Activated CD8-positive, alpha-beta memory T cell treated with anti-CD3 and anti-CD28 coated beads for 24 hours (primary cell): ENCODE data around the gene FXYD6.

Source experiments
- DNase-seq: peaks from one replicate; pipeline ENCODE4 v3.0.0-alpha.2; 2020

The FXYD6 gene

DNA sequence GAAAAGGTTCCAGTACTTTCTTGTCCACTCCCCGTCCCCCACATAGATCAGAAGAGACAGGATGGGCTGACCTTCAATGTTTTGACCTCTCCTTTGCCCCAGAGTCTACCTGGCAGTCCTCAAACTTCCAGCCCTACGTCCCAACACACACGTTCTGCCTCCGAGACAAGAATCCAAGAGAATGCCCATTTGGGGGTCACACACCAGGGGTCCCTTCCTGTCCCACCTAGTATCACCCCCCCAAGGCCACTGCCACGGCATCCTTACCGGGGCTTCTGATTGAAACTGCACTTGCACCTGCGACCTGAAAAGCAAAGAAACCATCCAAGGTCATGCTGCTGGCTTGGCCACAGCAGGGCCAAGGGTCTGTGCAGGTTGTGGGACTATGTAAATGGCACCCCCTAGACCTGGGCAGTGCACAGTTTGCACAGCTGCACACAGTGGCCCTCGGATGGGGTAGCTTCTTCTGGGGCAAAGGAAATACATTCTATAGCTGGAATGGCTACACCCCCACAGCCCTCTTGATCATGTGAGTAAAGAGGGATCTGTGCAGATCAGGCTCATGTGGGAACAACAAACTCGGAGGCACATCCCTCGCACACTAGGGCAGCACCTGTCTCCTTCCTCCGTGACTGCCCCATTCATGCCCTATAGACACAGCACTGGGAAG is 35.4 kb downstream of the FXYD6 start:
- DNase-seq, result peak; percentile 46

- peak; percentile 52 for DNase-seq
Measured at GRCh38 chr11:117839936-117840813, 36.3 kb downstream of the FXYD6 start.

- DNase-seq, result peak; percentile 47
Measured at GRCh38 chr11:117839380-117839881, 37.0 kb downstream of the FXYD6 start.

DNA sequence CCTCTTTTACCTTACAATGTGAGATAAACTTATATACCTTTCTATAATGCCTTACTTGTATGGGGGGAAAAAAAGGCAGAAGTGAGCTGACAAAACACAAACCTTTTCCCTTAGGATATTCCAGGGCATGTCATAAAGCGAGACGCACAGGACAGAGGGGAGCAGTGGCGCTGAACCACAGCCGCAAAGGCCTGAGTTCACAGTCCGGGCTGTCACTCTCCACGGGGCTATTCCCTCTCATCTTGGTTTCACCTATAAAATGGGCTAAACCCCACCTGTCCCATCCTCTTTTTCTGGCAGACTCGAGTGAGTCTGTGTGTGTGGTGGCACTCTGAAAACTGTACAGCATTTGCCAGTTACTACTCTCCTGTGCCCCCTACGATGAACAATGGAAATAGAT is 37.6 kb downstream of the FXYD6 start:
- peak; percentile 48 for DNase-seq

- DNase-seq, result no peak
Measured at GRCh38 chr11:117837791-117838190, 38.7 kb downstream of the FXYD6 start.

DNA sequence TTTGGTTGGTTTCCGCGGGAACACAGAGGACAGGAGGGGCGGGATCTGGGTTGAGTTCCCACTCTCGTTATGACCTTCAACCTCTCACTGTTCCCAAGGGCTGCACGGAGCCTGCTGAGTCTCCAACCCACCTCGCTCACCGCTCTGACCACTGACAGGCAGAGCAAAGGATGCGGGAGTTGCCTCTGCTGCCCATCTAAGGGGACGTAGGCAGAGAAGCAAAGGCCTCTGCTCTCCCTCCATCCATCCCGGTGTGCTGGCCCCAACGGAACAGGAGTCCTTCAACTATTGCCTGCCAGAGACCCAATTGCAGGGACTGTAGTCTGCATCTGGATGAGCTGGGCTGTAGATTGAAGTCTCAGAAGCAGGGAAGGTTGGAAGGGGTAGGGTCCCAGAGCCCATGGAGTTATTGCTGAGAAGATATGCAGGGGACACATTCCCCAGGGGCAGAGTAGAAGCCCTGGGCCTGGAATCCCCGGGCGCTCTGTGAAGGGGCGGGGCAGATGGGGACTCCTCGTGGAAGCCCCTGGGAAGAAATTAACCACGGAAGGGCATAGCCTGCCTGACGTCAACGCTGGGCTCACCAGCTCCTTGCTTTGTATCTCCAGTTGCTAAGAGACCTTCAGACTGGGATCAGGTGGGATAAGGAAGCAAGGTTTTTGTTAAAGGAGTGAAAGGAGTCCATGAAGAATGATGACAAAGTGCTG is 39.2 kb downstream of the FXYD6 start:
- DNase-seq, result peak; percentile 49

GRCh38 chr11:117836077-117836960 is 40.1 kb downstream of the FXYD6 start:
- peak; percentile 44 for DNase-seq

GRCh38 chr11:117835576-117835975 is 40.9 kb downstream of the FXYD6 start:
- DNase-seq, result peak; percentile 51

GRCh38 chr11:117834838-117835443 is 41.5 kb downstream of the FXYD6 start:
- DNase-seq, result peak; percentile 28

DNA sequence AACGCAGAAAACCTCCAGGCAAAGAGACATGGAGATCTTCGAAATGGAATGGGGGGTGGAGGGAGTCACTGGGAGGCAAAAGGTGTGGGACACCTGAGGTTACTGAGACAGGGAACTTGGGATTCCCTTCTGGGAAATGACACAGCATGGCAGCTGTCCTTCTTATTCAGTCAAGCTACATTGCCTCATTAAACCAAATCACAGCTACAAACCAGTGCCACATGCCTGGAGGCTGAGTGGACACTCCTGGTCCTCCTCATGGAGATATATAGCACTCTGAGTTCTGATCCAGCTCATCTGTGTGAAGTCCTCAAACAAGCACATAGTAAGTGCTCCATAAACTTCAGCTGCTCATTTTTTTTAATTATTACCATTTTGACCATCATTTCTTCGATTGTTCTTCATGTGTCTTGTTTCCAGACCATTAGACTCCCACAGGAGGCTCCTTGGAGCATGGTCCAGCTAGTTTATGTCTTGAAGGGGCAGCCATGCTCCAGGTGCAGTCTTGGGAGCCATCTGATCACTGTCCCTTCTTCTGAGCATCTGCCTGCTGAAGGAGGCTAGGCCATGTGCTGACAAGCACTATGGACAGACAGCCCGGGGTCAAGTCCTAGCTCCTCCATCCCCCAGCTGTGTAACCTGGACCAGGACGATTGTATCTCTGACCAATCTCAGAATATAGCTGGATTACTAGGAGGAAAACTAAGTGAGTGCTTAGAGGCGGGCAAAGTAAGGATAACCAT is 42.2 kb downstream of the FXYD6 start:
- peak; percentile 32 for DNase-seq

DNA sequence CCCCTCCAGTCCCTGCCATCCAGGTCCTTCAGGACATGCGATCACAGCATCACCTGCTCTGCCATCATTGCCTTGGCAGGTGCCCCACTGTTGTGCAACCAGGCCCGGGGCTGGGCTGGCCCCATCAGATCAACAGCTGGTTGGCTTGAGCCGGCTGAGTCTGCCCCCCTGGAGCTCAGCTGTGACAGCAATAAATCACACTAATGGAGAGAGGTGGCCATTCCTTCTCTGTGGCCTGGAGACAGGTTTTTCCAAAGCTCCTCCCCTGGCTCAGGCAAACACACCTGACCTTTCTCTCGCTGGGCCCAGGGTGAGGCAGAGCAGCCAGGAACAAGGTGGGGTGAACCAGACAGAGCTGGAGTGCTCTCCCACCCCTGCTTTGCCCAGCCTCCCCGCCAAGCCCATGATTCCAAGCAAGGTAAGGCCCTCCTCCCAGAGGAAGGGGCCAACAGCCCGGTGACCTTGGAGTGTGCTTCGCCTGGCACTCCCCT is 43.0 kb downstream of the FXYD6 start:
- DNase-seq, result peak; percentile 54

- DNase-seq, result peak; percentile 51
Measured at GRCh38 chr11:117832511-117832910, 43.9 kb downstream of the FXYD6 start.

GRCh38 chr11:117831661-117832415 is 44.6 kb downstream of the FXYD6 start:
- DNase-seq, result peak; percentile 55

DNA sequence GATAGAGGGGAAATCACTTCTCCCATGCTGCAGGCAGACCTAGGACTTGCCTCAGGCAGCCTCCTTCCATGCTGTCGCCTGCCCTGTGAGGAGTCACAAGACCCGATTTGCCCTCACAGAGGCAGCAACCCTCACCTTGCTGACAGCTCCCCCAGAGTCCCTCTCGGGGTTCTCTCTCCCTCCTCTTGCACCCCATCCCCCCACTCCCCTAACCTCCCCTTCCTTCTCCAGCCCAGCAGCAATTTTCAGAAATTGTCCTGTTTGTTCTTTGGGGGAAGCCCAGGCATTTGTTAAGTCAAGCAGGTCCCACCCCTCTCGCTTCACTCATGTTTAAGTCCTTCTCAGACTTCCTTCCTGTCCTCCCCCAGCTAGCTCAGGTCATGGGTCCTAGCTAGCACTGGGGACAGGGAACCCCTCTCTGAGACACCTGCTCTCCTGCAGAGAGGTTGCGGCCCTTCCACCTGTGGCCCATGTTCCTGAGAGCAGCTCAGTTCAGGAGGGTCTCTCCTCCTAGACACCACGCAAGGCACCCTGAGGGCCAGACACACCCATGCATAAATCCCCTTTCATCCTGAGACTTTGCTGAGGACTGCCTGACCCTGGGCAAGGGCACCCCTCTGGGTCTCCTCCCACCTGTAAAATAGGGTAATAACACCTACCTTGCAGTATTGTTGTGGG is 45.6 kb downstream of the FXYD6 start:
- peak; percentile 61 for DNase-seq

GRCh38 chr11:117830072-117830471 is 46.4 kb downstream of the FXYD6 start:
- DNase-seq, result peak; percentile 54

DNA sequence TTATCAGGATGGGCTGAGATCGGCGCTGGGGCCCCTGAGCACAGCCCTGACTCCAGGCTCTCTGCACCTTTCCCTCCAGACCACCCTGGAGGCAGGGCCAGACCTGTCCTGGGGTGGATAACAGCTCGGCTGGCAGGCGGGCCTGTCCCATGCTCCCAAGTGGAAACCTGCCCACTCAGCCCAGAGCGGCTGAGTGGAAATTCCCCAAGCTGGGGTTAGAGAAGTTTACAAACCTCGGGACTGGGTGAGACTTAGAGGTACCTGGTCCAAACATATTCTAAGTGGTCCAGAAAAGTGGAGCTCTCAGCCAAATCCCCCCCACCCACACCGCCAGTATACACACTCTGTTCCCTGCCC is 47.1 kb downstream of the FXYD6 start:
- DNase-seq, result peak; percentile 62

- peak; percentile 93 for DNase-seq
Measured at GRCh38 chr11:117828611-117829368, 47.7 kb downstream of the FXYD6 start.
